HG03139 (cell line): ENCODE measurements around the gene OR1E2.
"Not testable (repeated sequence)": the region's sequence is repeated elsewhere in the genome, so short reads cannot be mapped to it uniquely, and the experiment has no call there.

ENCODE experiments used
- ATAC-seq: cut with Tn5 transposase; IDR thresholded peaks from one replicate; pipeline ENCODE4 v1.9.1; 2021; ENCODE audit not compliant: unreplicated experiment

The OR1E2 gene

GRCh38 chr17:3398310-3398709 is 35.3 kb downstream of the OR1E2 start, which contains the start of gene OR1E1:
TSS of gene OR1E1 (minus strand) at chr17:3398410. CDS start at chr17:3398410, 0 bp downstream.
- ATAC-seq: no peak

GRCh38 chr17:3397801-3398200 is 35.8 kb downstream of the OR1E2 start:
- ATAC-seq: not testable (repeated sequence)

GRCh38 chr17:3389791-3390190 is 43.9 kb downstream of the OR1E2 start:
- ATAC-seq: no peak

GRCh38 chr17:3385869-3386816 is 47.5 kb downstream of the OR1E2 start, which contains the start of gene OR3A2:
TSS of gene OR3A2 (minus strand) at chr17:3386308.
- ATAC-seq: no peak
